MCF 10A (cell line): ENCODE measurements around the gene SPRED2. TPM values are rescaled to one million over a fixed set of nuclear protein-coding genes. Genes with fewer than 3 reads are reported as not detected.
A peak's percentile ranks its signal among the peaks of the same experiment; 100 is the strongest.

Experiments
- BruUV-seq: library from RNA; stranded (reverse); fragments of 400-500 nt; replicated peaks from 2 replicates; lab custom pipeline; 2021; lab: Mats Ljungman, UMichigan
- CTCF ChIA-PET: fragments of 300-600 bp; sonication (Branson Sonifier 250); formaldehyde crosslinking; extraction: SDS; loops from one replicate; lab custom pipeline; 2021; ENCODE audit warnings: antibody characterized with exemption, inconsistent platforms; lab: Yijun Ruan, JAX
- POLR2A ChIA-PET: fragments of 300-600, 350-650 bp; sonication (Branson Sonifier 250); formaldehyde crosslinking; extraction: SDS; loops from one replicate; lab custom pipeline; 2020; ENCODE audit warnings: antibody characterized with exemption, inconsistent platforms; lab: Yijun Ruan, JAX
- DNase-seq: peaks from one replicate; pipeline ENCODE4 v3.0.0-alpha.2; 2018; ENCODE audit not compliant: unreplicated experiment
- H3K27ac Mint-ChIP-seq: one replicate; pipeline ENCODE4 v1.8.0; 2022; ENCODE audit warnings: mild to moderate bottlenecking, low read depth, mixed read lengths; ENCODE audit not compliant: unreplicated experiment
- H3K27me3 Mint-ChIP-seq: one replicate; pipeline ENCODE4 v1.8.0; 2022; ENCODE audit warnings: mixed read lengths; ENCODE audit not compliant: insufficient read depth, unreplicated experiment
- H3K36me3 Mint-ChIP-seq: one replicate; pipeline ENCODE4 v1.8.0; 2022; ENCODE audit warnings: mild to moderate bottlenecking, moderate library complexity, mixed read lengths; ENCODE audit not compliant: insufficient read depth, unreplicated experiment
- H3K4me1 Mint-ChIP-seq: one replicate; pipeline ENCODE4 v1.8.0; 2022; ENCODE audit warnings: mixed read lengths; ENCODE audit not compliant: insufficient read depth, unreplicated experiment
- H3K4me3 Mint-ChIP-seq: one replicate; pipeline ENCODE4 v1.8.0; 2022; ENCODE audit warnings: mild to moderate bottlenecking, moderate library complexity, mixed read lengths; ENCODE audit not compliant: unreplicated experiment
- H3K9me3 Mint-ChIP-seq: one replicate; pipeline ENCODE4 v1.8.0; 2022; ENCODE audit warnings: mixed read lengths; ENCODE audit not compliant: unreplicated experiment
- CTCF ChIP-seq: fragments of 200-600 bp; IDR thresholded peaks from one replicate; pipeline ENCODE4 v1.8.0; 2022; ENCODE audit warnings: antibody characterized with exemption, mild to moderate bottlenecking; ENCODE audit not compliant: unreplicated experiment
- intact Hi-C: fragments of 100-400 bp; cut with micrococcal nuclease; formaldehyde crosslinking; loops from 2 replicates; pipeline ENCODE4 v1.14.1; 2022
- total RNA-seq: library from RNA; stranded (reverse); gene quantifications from 2 replicates; pipeline ENCODE4 v1.2.3, GENCODE V29; 2022

Gene SPRED2
- total RNA-seq, 1 experiment from 2014 or later, result 38.6 TPM

GRCh38 chr2:65430603-65431420, 1.6 kb downstream of the SPRED2 start:
- DNase-seq, result peak; percentile 57
- TF ChIP-seq CTCF, result no peak
- H3K27ac Mint-ChIP-seq, result peak overlapping the region; percentile 89
- ChIA-PET POLR2A (interaction anchor here (0.6 to 3.1 kb wide), 16 partner anchors 16 to 375 kb away, joined by 3 to 28 read pairs (median 4); no protein-coding TSS in a partner anchor), CTCF (interaction anchor here (0.5 to 2.0 kb wide), 4 partner anchors 51 to 166 kb away, joined by 3 to 6 read pairs (median 4); no protein-coding TSS in a partner anchor)
- no peaks in the 10 kb centered on the region for H3K36me3 Mint-ChIP-seq
- H3K4me1 Mint-ChIP-seq, result peaks cover 5% of the 10 kb centered on the region
- BruUV-seq, result no TSS peak
- H3K27me3 Mint-ChIP-seq, result no peaks in the 10 kb centered on the region
- H3K4me3 Mint-ChIP-seq, result peak overlapping the region; percentile 93
- intact Hi-C loops, result no loop called here
- no peaks in the 10 kb centered on the region for H3K9me3 Mint-ChIP-seq

GRCh38 chr2:65429786-65430602, 2.4 kb downstream of the SPRED2 start:
- no peaks in the 10 kb centered on the region for H3K9me3 Mint-ChIP-seq
- TSS peak; percentile 9 for BruUV-seq
- peaks cover under 1% of the 10 kb centered on the region for H3K4me1 Mint-ChIP-seq
- no peak for TF ChIP-seq CTCF
- no peak for DNase-seq
- POLR2A ChIA-PET, result interaction anchor here (0.6 to 3.1 kb wide), 15 partner anchors 15 to 374 kb away, joined by 3 to 28 read pairs (median 4); no protein-coding TSS in a partner anchor
- H3K36me3 Mint-ChIP-seq, result no peaks in the 10 kb centered on the region
- no peaks in the 10 kb centered on the region for H3K27me3 Mint-ChIP-seq
- intact Hi-C loops, result no loop called here
- peak overlapping the region; percentile 93 for H3K4me3 Mint-ChIP-seq
- H3K27ac Mint-ChIP-seq, result peak overlapping the region; percentile 89
- CTCF ChIA-PET, result interaction anchor here (0.6 to 2.0 kb wide), 2 partner anchors 50 to 165 kb away, joined by 3 to 6 read pairs; no protein-coding TSS in a partner anchor

GRCh38 chr2:65427532-65427931, 4.9 kb downstream of the SPRED2 start:
- Mint-ChIP-seq H3K27ac (no peak overlapping the region), H3K27me3 (no peaks in the 10 kb centered on the region), H3K36me3 (peaks cover 6% of the 10 kb centered on the region), H3K9me3 (no peaks in the 10 kb centered on the region), H3K4me3 (no peak overlapping the region), H3K4me1 (no peaks in the 10 kb centered on the region)
- DNase-seq, result no peak
- no TSS peak for BruUV-seq
- ChIA-PET POLR2A (interaction anchor here (2.1 to 2.3 kb wide), 2 partner anchors 9 to 45 kb away, joined by 10 to 12 read pairs; no protein-coding TSS in a partner anchor), CTCF (interaction anchor here (0.7 to 1.7 kb wide), 3 partner anchors 44 to 107 kb away, joined by 3 to 5 read pairs (median 5); no protein-coding TSS in a partner anchor)
- intact Hi-C loops, result no loop called here
- TF ChIP-seq CTCF, result no peak
